ENCODE data around the gene TGM6. TPM values are rescaled to one million over a fixed set of nuclear protein-coding genes. Genes with fewer than 3 reads are reported as not detected.

The TGM6 gene
- polyA plus RNA-seq, 1 donor: not detected

GRCh38 chr20:2364044-2364443, 16.7 kb upstream of the TGM6 start:
- no peak for DNase-seq (ENCODE audit: low read depth)

- no peak for DNase-seq (ENCODE audit: low read depth)
Measured at GRCh38 chr20:2365091-2365490, 15.6 kb upstream of the TGM6 start.

DNA sequence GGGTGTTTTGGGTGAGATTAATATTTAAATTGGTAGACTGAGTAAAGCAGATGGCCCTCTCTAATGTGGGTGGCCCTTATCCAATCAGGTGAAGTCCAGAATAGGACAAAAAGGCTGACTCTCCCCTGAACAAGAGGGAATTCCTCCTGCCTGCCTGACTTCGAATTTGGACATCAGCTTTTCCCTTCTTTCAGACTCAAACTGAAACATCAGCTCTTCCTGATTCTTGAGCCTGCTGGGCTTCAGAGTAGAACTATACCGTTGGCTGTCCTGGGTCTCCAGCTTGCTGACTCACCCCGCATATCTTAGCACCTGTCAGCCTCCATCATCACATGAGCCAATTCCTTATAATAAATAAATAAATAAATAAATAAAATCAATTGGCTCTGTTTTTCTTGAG, 15.0 kb upstream of the TGM6 start:
- DNase-seq (ENCODE audit: low read depth): no peak

GRCh38 chr20:2368621-2369020, 12.1 kb upstream of the TGM6 start:
- no peak for DNase-seq (ENCODE audit: low read depth)

GRCh38 chr20:2373098-2373497, 7.6 kb upstream of the TGM6 start:
- no peak for DNase-seq (ENCODE audit: low read depth)

DNA sequence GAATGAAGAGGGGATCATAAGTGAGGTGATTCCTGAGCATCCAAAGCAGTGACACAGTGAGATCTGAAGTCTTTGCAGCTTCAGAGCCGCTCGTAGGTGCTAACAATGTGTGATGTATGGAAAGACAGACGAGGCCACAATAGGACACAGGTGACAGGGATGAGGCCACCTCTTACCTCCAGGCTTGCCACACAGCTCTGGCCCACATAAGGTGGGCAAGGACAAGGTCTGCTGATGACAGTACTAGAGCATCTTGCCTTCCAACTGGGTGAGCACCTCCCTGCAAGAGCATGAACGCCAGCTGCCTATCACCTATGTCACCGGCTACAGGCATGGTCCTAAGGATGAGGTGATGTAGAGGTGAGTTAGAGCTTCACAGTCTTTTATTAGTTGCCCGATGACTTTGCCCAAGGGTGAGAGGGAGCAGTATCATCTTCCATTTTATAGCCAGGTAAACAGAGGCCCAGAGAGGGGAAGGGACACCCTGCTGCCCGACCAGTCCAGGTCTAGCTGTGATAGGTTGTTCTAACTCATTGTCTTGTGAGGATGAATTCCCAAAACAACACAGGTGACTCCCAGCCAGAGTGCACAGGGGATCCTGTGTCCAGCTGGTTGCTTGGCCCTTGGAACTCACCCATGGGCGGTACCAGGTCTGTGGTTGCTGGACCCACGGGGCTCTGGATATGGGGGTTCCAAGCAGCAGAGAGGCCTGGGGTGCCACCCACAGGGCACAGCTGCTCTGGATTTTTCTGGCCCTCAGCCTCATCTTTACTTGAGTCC, 6.2 kb upstream of the TGM6 start:
- no peak for DNase-seq (ENCODE audit: low read depth)

DNA sequence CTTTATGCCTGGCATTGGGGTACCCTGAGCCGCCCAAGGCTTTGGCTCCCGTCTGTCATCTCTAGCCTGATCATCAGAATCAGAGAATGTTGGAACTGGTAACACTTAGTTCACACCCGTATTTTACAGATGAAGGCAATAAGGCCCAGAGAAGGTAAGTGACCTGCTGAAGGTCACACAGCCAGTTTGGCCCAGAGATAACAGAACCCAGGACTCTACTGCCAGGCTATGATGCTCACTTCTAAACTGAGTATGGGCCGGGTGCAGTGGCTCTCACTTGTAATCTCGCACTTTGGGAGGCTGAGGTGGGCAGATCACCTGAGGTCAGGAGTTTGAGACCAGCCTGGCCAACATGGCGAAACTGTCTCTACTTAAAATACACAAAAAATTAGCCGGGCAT, 1.8 kb upstream of the TGM6 start:
- no peak for DNase-seq (ENCODE audit: low read depth)

DNA sequence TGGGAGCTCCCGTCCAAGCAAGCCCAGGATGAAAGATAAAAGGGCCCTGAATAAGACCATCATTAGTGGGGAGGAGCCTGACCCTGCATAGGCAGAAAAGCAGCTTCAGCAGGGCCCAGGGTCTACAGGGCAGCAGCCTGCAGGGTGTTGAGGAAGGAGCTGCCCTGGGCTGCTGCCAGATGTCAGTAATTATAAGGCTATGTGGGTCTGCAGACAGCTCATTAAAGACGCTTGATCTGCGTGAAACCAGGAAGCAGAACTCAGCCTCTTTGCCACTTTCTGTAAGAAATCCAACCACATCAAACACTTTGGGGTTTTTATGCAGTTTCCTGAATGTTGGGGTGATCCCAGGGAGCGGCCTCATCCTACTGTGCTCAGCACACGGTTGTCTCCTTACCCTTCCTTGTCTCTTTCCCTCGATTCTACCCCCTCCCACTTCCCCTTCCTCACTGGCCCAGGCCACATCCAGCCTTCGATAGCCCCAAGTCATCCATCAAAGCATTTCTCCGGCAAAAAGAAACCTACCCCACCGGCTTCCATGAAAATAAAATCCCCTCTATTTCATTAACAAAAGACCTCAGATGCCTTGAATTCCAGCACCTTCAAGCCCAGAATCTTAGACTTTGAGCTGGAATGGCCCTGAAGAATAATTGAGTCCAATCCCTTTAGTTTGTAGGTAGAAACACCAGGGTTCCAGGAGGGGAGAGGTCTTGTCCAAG, 1.0 kb upstream of the TGM6 start:
- DNase-seq (ENCODE audit: low read depth): no peak

DNA sequence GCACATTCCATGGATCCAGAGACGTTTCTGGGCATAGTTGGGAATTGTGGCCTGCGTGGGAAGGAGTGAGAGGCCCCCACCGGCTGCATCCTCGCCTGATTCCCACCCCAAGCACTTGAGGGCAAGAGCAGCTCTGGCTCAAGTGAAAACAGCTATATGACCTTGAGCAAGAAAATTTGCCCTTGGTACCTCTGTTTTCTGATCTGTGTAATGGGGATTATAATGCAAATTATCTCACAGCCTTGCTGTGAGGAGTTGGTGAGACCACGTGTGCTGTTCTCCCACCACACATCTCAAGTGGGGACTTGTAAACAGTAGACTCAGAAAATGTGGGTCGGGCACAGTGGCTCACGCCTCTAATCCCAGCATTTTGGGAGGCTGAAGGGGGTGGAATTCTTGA, 602 bp downstream of the TGM6 start:
- DNase-seq (ENCODE audit: low read depth): no peak

- no peak for DNase-seq (ENCODE audit: low read depth)
Measured at GRCh38 chr20:2382833-2383232, 2.1 kb downstream of the TGM6 start.

DNA sequence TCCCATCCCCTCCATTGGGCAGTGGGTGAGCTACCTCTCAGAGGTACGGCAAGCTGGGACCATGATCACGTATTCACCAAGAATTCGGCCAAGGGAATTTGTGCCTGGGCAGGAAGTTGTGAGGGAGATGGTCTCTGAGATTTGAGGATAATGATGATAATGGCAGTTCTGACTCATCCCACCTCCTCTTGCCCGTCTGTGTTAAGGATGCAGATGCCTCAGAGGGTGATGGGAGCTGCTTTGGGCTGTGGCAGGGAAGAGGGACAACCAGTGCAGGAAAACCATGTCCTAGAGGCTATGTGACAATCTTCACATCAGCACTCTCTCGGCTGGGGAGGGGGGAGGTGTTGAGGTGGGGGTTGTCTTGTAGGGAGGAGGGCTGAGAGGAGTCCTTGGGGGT, 4.3 kb downstream of the TGM6 start:
- DNase-seq (ENCODE audit: low read depth): no peak

DNA sequence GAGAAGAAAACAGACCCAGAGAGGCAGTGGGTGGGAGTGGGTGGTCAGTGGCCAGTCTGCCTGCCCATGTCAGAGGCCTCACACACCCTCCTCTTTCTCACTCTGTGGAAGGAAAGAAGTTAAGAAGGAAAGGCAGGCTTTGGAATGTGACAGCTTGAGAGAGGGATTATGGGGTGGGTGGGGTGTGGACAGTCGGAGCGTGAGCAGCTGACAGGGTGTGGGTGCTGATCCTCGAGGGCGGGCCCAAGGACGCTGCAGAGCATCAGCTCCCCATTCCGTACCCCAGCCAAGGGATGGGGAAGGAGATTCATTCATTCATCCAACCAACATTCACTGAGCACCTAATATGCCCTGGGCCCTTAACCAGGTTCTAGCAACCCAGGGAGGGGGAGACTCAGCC, 4.8 kb downstream of the TGM6 start:
- DNase-seq (ENCODE audit: low read depth): no peak

- DNase-seq (ENCODE audit: low read depth): no peak
Measured at GRCh38 chr20:2386516-2387179, 5.9 kb downstream of the TGM6 start.

- DNase-seq (ENCODE audit: low read depth): no peak
Measured at GRCh38 chr20:2387180-2387577, 6.5 kb downstream of the TGM6 start.

DNA sequence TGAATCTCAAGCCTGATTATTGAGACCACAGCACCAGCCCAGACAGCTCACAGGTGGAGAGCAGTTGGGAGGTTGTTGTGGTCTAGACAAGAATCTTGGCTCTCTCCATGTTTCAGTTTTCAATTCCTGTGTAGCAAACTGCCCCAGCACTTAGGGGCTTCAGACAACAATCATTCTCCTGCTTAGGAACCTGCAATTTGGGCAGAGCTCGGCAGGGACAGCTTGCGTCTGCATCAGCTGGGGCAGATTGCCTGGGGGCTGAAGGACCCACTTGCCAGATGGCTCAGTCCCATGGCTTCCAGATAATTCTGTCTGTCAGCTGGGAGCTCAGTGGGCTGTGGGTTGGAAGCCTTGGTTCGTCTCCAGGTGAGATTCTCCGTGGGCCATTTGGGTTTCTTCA, 6.9 kb downstream of the TGM6 start:
- no peak for DNase-seq (ENCODE audit: low read depth)

- no peak for DNase-seq (ENCODE audit: low read depth)
Measured at GRCh38 chr20:2390951-2391675, 10.4 kb downstream of the TGM6 start.

DNA sequence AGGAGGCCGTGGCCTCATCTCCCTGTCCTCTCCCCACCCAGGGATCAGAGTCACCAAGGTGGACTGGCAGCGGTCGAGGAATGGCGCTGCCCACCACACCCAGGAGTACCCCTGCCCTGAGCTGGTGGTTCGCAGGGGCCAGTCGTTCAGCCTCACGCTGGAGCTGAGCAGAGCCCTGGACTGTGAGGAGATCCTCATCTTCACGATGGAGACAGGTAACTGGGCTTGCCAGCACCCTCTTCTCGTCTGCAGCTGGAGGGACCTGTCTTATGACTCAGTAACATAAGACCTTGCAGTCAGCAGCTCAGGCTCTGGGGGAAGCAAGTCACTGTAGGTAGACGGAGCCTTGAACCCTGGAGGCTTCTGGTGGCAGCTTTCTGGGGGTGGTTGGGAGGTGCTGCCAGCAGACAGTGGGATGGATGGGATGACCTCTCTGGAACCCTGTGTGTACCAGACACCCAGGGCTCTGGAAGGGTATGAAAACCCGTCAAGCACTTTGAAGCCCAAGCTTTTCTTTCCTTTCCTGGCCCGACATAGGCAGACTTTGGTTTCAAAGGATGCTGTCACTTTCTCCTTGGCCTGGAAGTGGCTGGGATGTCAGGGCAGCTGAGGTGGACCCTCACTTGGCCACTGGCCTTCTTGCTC, 13.8 kb downstream of the TGM6 start:
- no peak for DNase-seq (ENCODE audit: low read depth)

DNA sequence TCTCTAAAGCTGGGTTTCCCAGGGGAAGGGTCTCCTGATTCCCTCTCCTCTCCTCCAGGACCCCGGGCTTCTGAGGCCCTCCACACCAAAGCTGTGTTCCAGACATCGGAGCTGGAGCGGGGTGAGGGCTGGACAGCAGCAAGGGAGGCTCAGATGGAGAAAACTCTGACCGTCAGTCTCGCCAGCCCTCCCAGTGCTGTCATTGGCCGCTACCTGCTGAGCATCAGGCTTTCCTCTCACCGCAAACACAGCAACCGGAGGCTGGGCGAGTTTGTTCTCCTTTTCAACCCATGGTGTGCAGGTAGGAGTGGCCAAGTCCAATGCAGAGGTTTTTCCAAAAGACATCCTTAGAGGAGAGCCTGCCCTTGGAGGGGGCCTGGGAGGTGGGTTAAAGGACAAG, 14.4 kb downstream of the TGM6 start:
- no peak for DNase-seq (ENCODE audit: low read depth)

- DNase-seq (ENCODE audit: low read depth): no peak
Measured at GRCh38 chr20:2396241-2396814, 15.6 kb downstream of the TGM6 start.

GRCh38 chr20:2397091-2397490, 16.4 kb downstream of the TGM6 start:
- no peak for DNase-seq (ENCODE audit: low read depth)

- DNase-seq (ENCODE audit: low read depth): no peak
Measured at GRCh38 chr20:2397595-2398145, 17.0 kb downstream of the TGM6 start.
